Measurements from ENCODE around the gene SHB. TPM values are rescaled to one million over a fixed set of nuclear protein-coding genes. Genes with fewer than 3 reads are reported as not detected.
A peak's percentile ranks its signal among the peaks of the same experiment; 100 is the strongest.

Gene SHB
- total and polyA plus RNA-seq, 8 donors: 16.1 to 26.8 (median 21.9) TPM

DNA sequence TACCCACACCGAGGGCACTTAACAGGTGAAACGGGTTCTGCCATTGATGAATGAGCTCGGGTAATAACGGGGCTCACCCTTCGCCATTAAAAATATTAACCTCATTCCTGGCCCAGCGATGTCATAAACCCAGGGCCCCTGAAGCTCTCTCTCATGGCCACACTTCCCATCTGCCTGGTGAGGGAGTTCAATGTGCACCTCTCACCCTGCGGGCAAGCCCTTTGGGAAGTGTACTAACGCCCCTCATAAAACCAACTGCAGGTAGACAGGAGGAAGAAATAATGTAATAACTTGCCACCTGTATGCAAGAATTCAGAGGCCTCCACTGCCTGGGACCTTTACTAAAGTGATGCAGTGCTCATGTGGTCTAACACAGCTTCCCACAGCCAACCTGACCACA, 35.1 kb downstream of the SHB start:
- Histone ChIP-seq H3K4me1 (peaks cover 20 to 38% of the 10 kb centered on the region in 2 donors), H3K9me3 (no peaks in the 10 kb centered on the region), H3K27ac (no peak overlapping the region), H3K4me3 (no peak overlapping the region), H3K36me3 (no peaks in the 10 kb centered on the region), H3K27me3 (no peaks in the 10 kb centered on the region)
- DNase-seq: no peak
- no peak for ATAC-seq
- intact Hi-C loops (cut with DNase I): no loop called here
- no peak for TF ChIP-seq CTCF (IDR thresholded peaks at IDR 0.05)

GRCh38 chr9:38032266-38033110, 36.5 kb downstream of the SHB start:
- ATAC-seq: peak; percentile 89
- Histone ChIP-seq H3K9me3 (no peaks in the 10 kb centered on the region), H3K4me3 (no peak overlapping the region), H3K36me3 (no peaks in the 10 kb centered on the region), H3K27me3 (no peaks in the 10 kb centered on the region), H3K4me1 (peaks cover 7 to 29% of the 10 kb centered on the region in 2 donors), H3K27ac (peak overlapping the region; percentile 44 to 50)
- DNase-seq: peak in 1 of 4 donors; percentile 72
- TF ChIP-seq CTCF (IDR thresholded peaks at IDR 0.05): no peak
- intact Hi-C loops (cut with DNase I): no loop called here

DNA sequence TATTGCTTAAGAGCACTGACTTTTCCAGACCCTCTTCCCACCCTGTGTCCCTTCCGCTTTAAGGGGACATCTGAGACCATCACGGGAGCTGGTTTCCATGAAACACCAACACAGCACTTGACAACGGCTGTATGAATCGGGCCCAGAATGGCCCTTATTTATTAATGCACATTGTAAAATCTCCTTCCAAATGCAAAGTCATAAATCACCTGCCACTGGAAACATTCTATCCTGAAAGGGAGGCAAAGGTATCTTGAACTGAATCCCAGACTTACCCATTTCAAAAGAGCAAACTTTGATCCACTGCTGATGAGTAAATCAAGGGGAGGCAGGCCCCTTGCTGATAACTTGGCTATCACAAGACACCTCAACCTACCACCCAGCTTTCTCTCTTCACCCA, 37.4 kb downstream of the SHB start:
- ATAC-seq: no peak
- intact Hi-C loops (cut with DNase I): no loop called here
- no peak for DNase-seq

GRCh38 chr9:38030658-38031057, 38.4 kb downstream of the SHB start:
- intact Hi-C loops (cut with DNase I): no loop called here
- H3K4me1 ChIP-seq: peaks cover 21 to 35% of the 10 kb centered on the region in 2 donors

More for the DNA sequence above, 37.4 kb downstream of the SHB start:
- Histone ChIP-seq H3K36me3 (no peaks in the 10 kb centered on the region), H3K27ac (peak overlapping the region; percentile 44 to 50), H3K4me3 (no peak overlapping the region), H3K27me3 (no peaks in the 10 kb centered on the region), H3K4me1 (peaks cover 12 to 35% of the 10 kb centered on the region in 2 donors), H3K9me3 (no peaks in the 10 kb centered on the region)
- TF ChIP-seq CTCF (IDR thresholded peaks at IDR 0.05): no peak

More at GRCh38 chr9:38030658-38031057, 38.4 kb downstream of the SHB start:
- TF ChIP-seq CTCF (IDR thresholded peaks at IDR 0.05): no peak
- no peak overlapping the region for H3K27ac ChIP-seq
- ATAC-seq: no peak
- no peak overlapping the region for H3K4me3 ChIP-seq
- DNase-seq: no peak
- H3K36me3 ChIP-seq: no peaks in the 10 kb centered on the region
- H3K27me3 ChIP-seq: no peaks in the 10 kb centered on the region
- no peaks in the 10 kb centered on the region for H3K9me3 ChIP-seq

Measured in left lung (tissue), 10 donors.